ENCODE data around the gene KATNIP.

The KATNIP gene

GRCh38 chr16:27538528-27538927 is 11.4 kb upstream of the KATNIP start:
- intact Hi-C loops (cut with DNase I; ENCODE audit: low total_unique reads), result no loop called here
- no peak overlapping the region for H3K27ac ChIP-seq
- H3K36me3 ChIP-seq, result peaks cover 72 to 98% (median 92%) of the 10 kb centered on the region in 3 donors
- no peak for DNase-seq
- no peaks in the 10 kb centered on the region for H3K27me3 ChIP-seq
- no peak for TF ChIP-seq CTCF (IDR thresholded peaks at IDR 0.05)
- no peak overlapping the region for H3K4me3 ChIP-seq
- H3K9me3 ChIP-seq, result no peaks in the 10 kb centered on the region
- H3K4me1 ChIP-seq, result no peaks in the 10 kb centered on the region

GRCh38 chr16:27539120-27539519 is 10.8 kb upstream of the KATNIP start:
- H3K4me1 ChIP-seq, result no peaks in the 10 kb centered on the region
- TF ChIP-seq CTCF (IDR thresholded peaks at IDR 0.05), result no peak
- H3K9me3 ChIP-seq, result no peaks in the 10 kb centered on the region
- H3K4me3 ChIP-seq, result no peak overlapping the region
- no peak overlapping the region for H3K27ac ChIP-seq
- H3K27me3 ChIP-seq, result no peaks in the 10 kb centered on the region
- no peak for DNase-seq
- H3K36me3 ChIP-seq, result peaks cover 78 to 98% (median 92%) of the 10 kb centered on the region in 3 donors
- intact Hi-C loops (cut with DNase I; ENCODE audit: low total_unique reads), result no loop called here

GRCh38 chr16:27539636-27540035 is 10.3 kb upstream of the KATNIP start:
- no peak overlapping the region for H3K4me3 ChIP-seq
- H3K4me1 ChIP-seq, result no peaks in the 10 kb centered on the region
- peaks cover 83 to 98% (median 92%) of the 10 kb centered on the region in 3 donors for H3K36me3 ChIP-seq
- no peak for TF ChIP-seq CTCF (IDR thresholded peaks at IDR 0.05)
- no peaks in the 10 kb centered on the region for H3K27me3 ChIP-seq
- no peaks in the 10 kb centered on the region for H3K9me3 ChIP-seq
- intact Hi-C loops (cut with DNase I; ENCODE audit: low total_unique reads), result no loop called here
- DNase-seq, result no peak
- no peak overlapping the region for H3K27ac ChIP-seq

- peaks cover 58 to 70% (median 69%) of the 10 kb centered on the region in 3 donors for H3K36me3 ChIP-seq
- no peak overlapping the region for H3K27ac ChIP-seq
- intact Hi-C loops (cut with DNase I; ENCODE audit: low total_unique reads), result no loop called here
- no peak for TF ChIP-seq CTCF (IDR thresholded peaks at IDR 0.05)
- H3K4me1 ChIP-seq, result peaks cover 0 to 24% (median 20%) of the 10 kb centered on the region in 4 donors
- no peaks in the 10 kb centered on the region for H3K27me3 ChIP-seq
- no peak for DNase-seq
- no peak overlapping the region for H3K4me3 ChIP-seq
- H3K9me3 ChIP-seq, result no peaks in the 10 kb centered on the region
Observed at GRCh38 chr16:27543801-27544200, 6.1 kb upstream of the KATNIP start.

- Histone ChIP-seq H3K4me3 (no peak overlapping the region), H3K36me3 (peaks cover 58 to 62% (median 62%) of the 10 kb centered on the region in 3 donors), H3K27ac (no peak overlapping the region), H3K4me1 (peaks cover 0 to 28% (median 25%) of the 10 kb centered on the region in 4 donors), H3K27me3 (no peaks in the 10 kb centered on the region), H3K9me3 (no peaks in the 10 kb centered on the region)
- TF ChIP-seq CTCF (IDR thresholded peaks at IDR 0.05), result no peak
- intact Hi-C loops (cut with DNase I; ENCODE audit: low total_unique reads), result loop anchor here (5.0 kb wide), 1 partner anchor 668 kb away; the partner anchor contains the start of gene XPO6
- DNase-seq, result no peak
Observed at GRCh38 chr16:27544671-27545070, 5.3 kb upstream of the KATNIP start.

DNA sequence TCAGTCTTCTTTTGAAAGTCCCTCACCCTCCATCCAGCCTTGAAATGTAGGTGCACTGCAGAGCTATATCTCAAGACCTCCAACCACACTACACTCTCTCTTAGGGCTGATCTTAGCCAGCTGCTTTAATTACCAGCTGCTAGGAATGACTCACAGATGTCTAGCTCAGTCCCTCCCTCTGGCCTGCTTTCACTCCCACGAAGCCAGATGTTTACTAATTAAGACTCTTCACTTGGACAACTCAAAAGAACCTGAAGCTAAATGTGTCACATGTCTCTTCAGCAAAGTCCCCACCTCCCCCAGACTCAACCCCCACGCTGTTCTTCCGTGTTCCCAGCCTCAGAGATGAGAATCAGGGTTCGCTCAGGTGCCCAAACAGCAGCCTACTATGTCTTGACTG is 2.8 kb upstream of the KATNIP start:
- no peak overlapping the region for H3K4me3 ChIP-seq
- intact Hi-C loops (cut with DNase I; ENCODE audit: low total_unique reads), result loop anchor here (5.0 kb wide), 1 partner anchor 665 kb away; the partner anchor contains the start of gene XPO6
- no peak for TF ChIP-seq CTCF (IDR thresholded peaks at IDR 0.05)
- H3K27me3 ChIP-seq, result no peaks in the 10 kb centered on the region
- H3K9me3 ChIP-seq, result no peaks in the 10 kb centered on the region
- DNase-seq, result no peak
- no peak overlapping the region for H3K27ac ChIP-seq
- peaks cover 33 to 37% (median 37%) of the 10 kb centered on the region in 3 donors for H3K36me3 ChIP-seq
- H3K4me1 ChIP-seq, result peaks cover 0 to 36% (median 34%) of the 10 kb centered on the region in 4 donors
